Retinal pigment epithelial cell (primary cell): Measurements from ENCODE around the gene GH1.
"Not testable (repeated sequence)": the region's sequence is repeated elsewhere in the genome, so short reads cannot be mapped to it uniquely, and the experiment has no call there.

Source experiments
- DNase-seq: peaks from one replicate; pipeline ENCODE4 v3.0.0-alpha.2; 2010; ENCODE audit warnings: low read depth
- H3K4me3 ChIP-seq: 2 replicates; pipeline ENCODE4 v1.5.1; 2011; ENCODE audit warnings: mild to moderate bottlenecking, low read length, control low read depth, moderate library complexity
- TF ChIP-seq, protein P1 (sequence below): conservative IDR thresholded peaks from 2 replicates; pipeline ENCODE4 v1.5.1; 2011; ENCODE audit warnings: low read depth, low read length, control low read depth, inconsistent platforms

The GH1 gene

DNA sequence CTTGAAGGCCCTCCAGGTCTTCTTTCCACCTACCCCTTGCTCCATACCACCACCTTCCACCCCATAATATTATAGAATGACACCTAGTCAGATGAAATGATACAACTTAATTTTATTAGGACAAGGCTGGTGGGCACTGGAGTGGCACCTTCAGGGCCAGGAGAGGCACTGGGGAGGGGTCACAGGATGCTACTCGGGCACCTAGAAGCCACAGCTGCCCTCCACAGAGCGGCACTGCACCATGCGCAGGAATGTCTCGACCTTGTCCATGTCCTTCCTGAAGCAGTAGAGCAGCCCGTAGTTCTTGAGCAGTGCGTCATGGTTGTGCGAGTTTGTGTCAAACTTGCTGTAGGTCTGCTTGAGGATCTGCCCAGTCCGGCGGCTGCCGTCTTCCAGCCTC is 23.8 kb downstream of the GH1 start:
- not testable (repeated sequence) for H3K4me3 ChIP-seq

DNA sequence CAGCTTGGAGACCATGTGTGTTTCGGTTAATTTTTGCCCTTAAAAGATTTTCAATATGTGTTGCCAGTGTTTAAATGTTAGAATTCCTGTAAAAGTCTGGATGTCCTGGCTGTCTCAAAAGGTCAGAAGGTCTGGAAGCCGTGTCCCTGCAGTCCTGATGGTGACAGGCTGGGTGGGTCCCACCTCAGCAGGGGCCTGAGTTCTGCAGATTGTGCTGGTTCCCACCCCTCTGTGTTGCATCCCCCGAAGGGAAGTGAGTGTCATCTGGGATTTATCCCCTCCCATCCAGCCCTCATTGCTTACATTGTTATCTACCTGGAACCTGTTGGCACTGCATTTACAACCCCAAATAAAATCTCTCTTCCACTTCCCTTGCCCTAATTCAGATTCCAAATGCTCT is 24.6 kb downstream of the GH1 start:
- H3K4me3 ChIP-seq, DNase-seq: not testable (repeated sequence)

More for the DNA sequence above, 23.8 kb downstream of the GH1 start:
- DNase-seq, result not testable (repeated sequence)

DNA sequence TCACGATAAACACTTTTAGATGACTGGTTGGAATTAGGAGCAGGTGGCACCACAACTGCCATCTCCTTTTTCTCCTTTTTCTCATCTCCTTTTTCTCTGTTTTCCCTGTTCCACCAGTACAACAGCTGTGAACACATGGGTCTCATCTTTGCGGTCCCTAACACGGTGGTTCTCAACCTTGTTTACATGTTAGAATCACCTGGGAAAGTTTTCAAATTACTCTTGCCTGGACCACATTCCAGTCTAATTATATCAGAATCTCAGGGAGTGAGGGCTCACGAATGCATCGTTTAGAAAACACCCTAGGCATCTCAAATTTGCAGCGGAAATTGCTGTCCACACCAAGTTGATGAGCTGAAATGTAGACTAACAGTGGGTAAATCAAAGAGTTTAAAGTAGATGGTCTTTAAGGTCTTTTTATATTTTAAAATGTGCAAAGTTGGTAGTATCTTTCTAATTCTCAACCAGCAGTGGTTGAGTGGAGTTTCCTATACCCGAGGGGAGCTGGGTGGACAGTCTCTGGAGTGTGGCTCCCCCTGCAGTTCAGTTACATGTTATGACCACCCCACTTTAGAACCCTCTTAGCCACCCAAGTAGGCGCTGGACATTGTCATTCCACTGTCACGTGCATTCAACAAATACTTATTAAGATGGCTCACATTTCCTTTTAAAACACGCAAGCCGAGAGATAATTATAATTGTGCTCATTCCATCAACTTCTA is 26.2 kb downstream of the GH1 start:
- not testable (repeated sequence) for H3K4me3 ChIP-seq, DNase-seq
- TF ChIP-seq, protein P1, sequence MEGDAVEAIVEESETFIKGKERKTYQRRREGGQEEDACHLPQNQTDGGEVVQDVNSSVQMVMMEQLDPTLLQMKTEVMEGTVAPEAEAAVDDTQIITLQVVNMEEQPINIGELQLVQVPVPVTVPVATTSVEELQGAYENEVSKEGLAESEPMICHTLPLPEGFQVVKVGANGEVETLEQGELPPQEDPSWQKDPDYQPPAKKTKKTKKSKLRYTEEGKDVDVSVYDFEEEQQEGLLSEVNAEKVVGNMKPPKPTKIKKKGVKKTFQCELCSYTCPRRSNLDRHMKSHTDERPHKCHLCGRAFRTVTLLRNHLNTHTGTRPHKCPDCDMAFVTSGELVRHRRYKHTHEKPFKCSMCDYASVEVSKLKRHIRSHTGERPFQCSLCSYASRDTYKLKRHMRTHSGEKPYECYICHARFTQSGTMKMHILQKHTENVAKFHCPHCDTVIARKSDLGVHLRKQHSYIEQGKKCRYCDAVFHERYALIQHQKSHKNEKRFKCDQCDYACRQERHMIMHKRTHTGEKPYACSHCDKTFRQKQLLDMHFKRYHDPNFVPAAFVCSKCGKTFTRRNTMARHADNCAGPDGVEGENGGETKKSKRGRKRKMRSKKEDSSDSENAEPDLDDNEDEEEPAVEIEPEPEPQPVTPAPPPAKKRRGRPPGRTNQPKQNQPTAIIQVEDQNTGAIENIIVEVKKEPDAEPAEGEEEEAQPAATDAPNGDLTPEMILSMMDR, result peak; percentile 31

DNA sequence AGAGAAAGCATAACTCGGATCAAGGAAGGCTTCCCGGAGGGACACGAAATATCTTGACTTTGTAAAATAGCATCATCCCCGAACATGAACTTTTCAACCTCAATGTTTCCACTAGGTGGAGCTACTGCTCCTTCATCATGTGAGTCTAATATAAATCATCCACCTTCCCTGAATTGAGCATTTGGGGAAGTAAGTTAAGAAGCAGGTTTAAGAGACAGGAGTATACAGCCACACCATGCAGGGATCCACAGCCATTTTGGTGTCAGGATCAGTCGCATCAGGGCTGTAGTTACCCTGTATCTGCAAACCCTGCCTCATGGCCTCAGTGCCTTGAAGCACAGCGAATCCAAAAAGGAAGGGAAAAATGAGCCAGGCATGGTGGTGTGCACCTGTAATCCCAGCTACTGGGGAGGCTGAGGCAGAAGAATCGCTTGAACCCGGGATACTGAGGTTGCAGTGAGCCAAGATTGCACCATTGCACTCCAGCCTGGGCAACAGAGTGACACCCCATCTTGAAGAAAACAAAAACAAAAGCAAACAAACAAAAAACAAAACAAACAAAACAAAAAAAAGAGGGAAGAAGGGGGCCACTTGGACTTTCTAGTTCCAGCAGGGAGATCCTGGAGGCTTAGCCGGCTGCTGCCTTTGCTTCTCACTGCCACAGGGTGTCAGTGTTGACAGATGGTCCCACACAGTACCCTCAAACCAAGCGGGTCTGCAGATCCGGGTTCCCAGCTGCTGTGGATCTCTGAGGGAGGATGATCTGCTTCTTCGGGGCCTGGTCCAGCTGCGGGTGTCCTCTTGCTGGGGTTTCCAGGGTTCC is 29.4 kb downstream of the GH1 start:
- not testable (repeated sequence) for DNase-seq
- TF ChIP-seq, protein P1, result peak; percentile 53

GRCh38 chr17:63885119-63885518 is 33.5 kb downstream of the GH1 start:
- not testable (repeated sequence) for H3K4me3 ChIP-seq, DNase-seq

More for the DNA sequence above, 29.4 kb downstream of the GH1 start:
- not testable (repeated sequence) for H3K4me3 ChIP-seq

GRCh38 chr17:63882626-63883126 is 36.0 kb downstream of the GH1 start:
- not testable (repeated sequence) for DNase-seq, H3K4me3 ChIP-seq

DNA sequence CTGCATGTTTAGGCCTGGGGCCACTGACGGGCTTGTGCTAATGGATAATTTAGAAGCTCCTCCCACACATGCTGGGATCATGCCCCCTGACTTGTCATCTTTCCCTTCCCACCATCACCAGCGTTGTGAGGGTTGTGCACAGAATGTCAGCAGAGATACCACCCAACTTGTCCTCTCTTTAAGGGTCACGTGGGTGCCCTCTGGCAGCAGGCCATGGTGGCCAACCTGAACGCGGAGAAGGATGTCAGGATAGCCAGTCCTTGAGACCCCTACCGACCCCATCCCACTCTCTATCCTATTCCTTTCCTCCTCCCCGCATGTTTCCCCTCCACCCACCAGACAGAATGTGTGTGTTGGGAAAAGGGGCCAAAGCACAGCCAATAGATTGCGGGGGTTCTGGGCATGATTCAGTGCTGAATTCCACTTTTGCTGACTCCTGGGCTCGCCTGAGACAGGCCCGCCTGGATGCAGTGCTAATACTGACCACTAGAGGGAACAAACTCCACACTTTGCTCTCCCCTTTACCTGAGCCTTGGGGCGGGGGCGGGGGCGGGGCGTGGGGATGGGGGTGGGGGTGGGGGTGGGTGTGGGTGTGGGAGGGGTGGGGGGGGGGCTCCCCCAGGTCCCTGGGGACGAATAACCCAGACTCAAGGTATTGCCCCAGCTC is 36.6 kb downstream of the GH1 start, which contains the start of gene GH2:
TSS of gene GH2 (minus strand) at position 10 of the 667 bp plus-strand sequence. CDS start 143 bp downstream, outside the sequence.
- DNase-seq, result peak; percentile 10
- no peak within 1 kb of the TSS for H3K4me3 ChIP-seq
- TF ChIP-seq, protein P1, result peak; percentile 77

- not testable (repeated sequence) for DNase-seq, H3K4me3 ChIP-seq
These were observed 37.3 kb downstream of the GH1 start for GRCh38 chr17:63881337-63881736.

DNA sequence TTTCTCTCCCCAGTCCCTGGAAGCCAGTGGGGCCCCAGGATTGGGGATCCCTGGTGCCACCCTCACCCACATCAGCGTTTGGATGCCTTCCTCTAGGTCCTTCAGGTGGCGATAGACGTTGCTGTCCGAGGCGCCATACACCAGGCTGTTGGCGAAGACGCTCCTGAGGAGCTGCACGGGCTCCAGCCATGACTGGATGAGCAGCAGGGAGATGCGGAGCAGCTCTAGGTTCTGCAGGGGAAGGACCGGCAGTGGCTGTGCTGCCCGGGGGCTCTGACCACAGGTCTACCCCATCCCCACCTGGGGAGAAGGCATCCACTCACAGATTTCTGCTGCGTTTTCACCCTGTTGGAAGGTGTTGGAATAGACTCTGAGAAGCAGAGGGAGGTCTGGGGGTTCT is 37.9 kb downstream of the GH1 start:
- DNase-seq, result no peak
- H3K4me3 ChIP-seq, result no peak overlapping the region
- TF ChIP-seq, protein P1, result no peak

DNA sequence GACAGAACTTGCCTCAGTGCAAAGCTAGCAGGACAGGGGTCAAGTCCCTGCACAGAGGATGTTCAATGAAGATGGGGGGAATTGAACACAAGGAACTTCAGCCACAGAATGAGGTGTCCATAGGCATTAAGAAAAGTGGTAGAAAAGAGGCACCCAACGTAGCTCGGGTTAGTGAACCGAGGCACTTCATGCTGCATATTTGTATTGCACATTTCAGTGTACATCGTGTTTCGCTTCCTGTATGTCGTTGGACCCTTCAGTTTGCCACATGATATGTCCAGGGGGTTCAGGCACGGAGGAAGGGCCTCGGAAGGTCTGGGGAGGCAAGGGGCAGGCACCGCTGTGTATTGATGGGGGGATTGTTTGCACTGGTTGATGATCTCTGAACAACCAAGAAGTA is 40.2 kb downstream of the GH1 start:
- H3K4me3 ChIP-seq, DNase-seq: not testable (repeated sequence)

- H3K4me3 ChIP-seq, DNase-seq: not testable (repeated sequence)
These were observed 43.9 kb downstream of the GH1 start for GRCh38 chr17:63874693-63875092.

DNA sequence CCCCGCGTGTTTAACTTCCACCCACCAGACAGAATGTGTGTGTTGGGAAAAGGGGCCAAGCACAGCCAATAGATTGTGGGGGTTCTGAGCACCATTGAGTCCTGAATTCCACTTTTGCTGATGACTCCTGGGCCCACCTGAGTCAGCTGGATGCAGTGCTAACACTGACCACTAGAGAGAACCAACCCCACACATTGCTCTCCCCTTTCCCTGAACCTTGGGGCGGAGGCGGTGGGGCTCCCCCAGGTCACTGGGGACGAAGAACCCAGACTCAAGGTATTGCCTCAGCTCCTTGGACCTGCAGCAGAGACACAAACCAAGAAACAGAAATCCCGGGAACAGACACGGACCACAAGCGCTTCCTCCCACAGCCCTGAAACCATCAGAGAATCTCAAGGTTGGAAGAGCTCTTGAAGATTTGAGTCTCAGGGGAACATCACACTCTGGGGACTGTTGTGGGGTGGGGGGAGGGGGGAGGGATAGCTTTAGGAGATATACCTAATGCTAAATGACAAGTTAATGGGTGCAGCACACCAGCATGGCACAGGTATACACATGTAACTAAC is 44.5 kb downstream of the GH1 start:
- not testable (repeated sequence) for DNase-seq, H3K4me3 ChIP-seq

DNA sequence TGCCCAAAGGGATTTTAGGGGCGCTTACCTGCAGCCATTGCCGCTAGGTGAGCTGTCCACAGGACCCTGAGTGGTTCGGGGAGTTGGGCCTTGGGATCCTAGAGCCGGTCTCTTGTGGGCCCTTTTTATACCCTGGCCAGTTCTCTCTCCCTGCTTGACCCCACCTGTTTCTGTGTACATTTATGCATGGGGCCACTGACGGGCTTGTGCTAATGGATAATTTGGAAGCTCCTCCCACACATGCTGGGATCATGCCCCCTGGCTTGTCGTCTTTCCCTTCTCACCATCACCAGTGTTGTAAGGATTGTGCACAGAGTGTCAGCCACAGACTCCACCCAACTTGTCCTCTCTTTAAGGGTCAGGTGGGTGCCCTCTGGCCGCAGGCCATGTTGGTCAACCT is 45.1 kb downstream of the GH1 start, which contains the start of gene CSH2:
TSS of gene CSH2 (minus strand) at position 101 of the 400 bp plus-strand sequence. CDS start at position 38, 63 bp downstream.
- DNase-seq, H3K4me3 ChIP-seq: not testable (repeated sequence)
